Right cardiac atrium (tissue), 5 donors: ENCODE results near the gene LARP1B. TPM values are rescaled to one million over a fixed set of nuclear protein-coding genes. Genes with fewer than 3 reads are reported as not detected.
"Not testable (repeated sequence)": the region's sequence is repeated elsewhere in the genome, so short reads cannot be mapped to it uniquely, and the experiment has no call there.

ENCODE experiments used
- ATAC-seq, 2 donors: fragments of 200-7000 bp; cut with Tn5 transposase; one replicate each; pipeline versions ENCODE4 v1.8.0 to v1.9.1; 2020; ENCODE audit warnings: moderate library complexity in 2 of 2, mild to moderate bottlenecking in 1 of 2
- DNase-seq, 3 donors: peaks; one replicate each; pipeline ENCODE4 v3.0.0-alpha.2; 2020
- H3K27ac ChIP-seq: one replicate; pipeline ENCODE4 v1.5.1; 2013; ENCODE audit warnings: mild to moderate bottlenecking, low read length, control low read depth, moderate library complexity
- H3K27me3 ChIP-seq: one replicate; pipeline ENCODE4 v1.6.1; 2013; ENCODE audit not compliant: control insufficient read depth, insufficient read depth
- H3K4me1 ChIP-seq: one replicate; pipeline ENCODE4 v1.6.1; 2013; ENCODE audit warnings: low read length; ENCODE audit not compliant: control insufficient read depth, insufficient read depth
- H3K4me3 ChIP-seq: one replicate; pipeline ENCODE4 v1.5.1; 2013; ENCODE audit warnings: low read length, control low read depth
- H3K9me3 ChIP-seq: one replicate; pipeline ENCODE4 v1.6.1; 2013; ENCODE audit warnings: low read length; ENCODE audit not compliant: control insufficient read depth
- WGBS: extraction: QIAGEN DNeasy Blood & Tissue Kit; methylation state at CpG from one replicate; pipeline ENCODE4 v1.1.7; 2013; 5-methylcytosine and 5-hydroxymethylcytosine counted together
- intact Hi-C, 4 donors: fragments of 100-400 bp; cut with DNase I; formaldehyde crosslinking; loops; one replicate each; pipeline versions ENCODE4 v1.11.0 to v1.14.0; 2022 to 2023
- polyA plus RNA-seq: library from polyadenylated mRNA; stranded (reverse); fragments of 200-250 nt; gene quantifications from one replicate; pipeline ENCODE4 v1.2.3, GENCODE V29; 2013
- total RNA-seq, 4 donors: library from RNA; stranded (reverse); fragmentation: NEBNext Ultra II Directional; extraction: Animal tissue kit (Norgen Biotek cat#: 25700); gene quantifications; one replicate each; pipeline ENCODE4 v1.2.1, GENCODE V29; 2021
- donor health status: healthy with polysubstance abuse.
- donor health status: DM: no; HTN: yes; CAD: no.
- donor health status: DM: no; HTN: no; CAD: no.
- donor health status: DM: no; HTN: yes; CAD: no; lungs with severe emphysema.
- donor health status: DM: yes; HTN: yes; CAD: no.

The LARP1B gene
- total and polyA plus RNA-seq, 5 donors, result 7.4 to 15.8 (median 11.1) TPM

- ATAC-seq (no peak), DNase-seq (no peak)
- intact Hi-C loops, result no loop called here
- Histone ChIP-seq H3K27ac (no peak overlapping the region), H3K4me3 (no peak overlapping the region), H3K4me1 (no peaks in the 10 kb centered on the region), H3K9me3 (no peaks in the 10 kb centered on the region), H3K27me3 (no peaks in the 10 kb centered on the region)
Measured at GRCh38 chr4:128056396-128056795, 4.7 kb upstream of the LARP1B start.

DNA sequence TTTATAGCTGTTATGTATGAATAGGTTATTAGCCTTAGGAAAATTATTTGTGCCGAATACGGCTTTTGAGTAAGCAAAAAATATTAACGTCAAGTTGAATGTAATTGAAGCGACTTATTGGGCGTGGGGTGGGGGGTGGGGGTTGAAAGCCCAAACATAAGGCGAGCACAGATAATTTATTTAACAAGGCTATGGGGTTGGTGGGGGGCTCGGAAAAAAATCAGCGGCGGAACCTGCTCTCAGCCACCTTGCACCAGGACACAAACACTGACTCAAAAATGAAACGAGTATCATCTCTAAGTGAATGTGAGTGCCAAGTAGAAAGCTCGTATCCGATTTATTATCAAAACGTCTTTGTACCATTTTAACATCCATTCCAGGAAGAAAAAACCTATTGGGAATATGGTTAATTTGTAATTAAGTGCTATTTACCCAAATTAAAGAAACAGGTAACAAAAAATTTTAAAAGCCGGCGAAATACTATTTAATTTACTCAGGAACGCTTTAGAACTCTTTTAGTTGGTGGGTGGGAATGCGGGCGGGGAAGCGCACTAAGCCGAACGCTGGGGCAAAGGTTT is 902 bp upstream of the LARP1B start:
- Histone ChIP-seq H3K9me3 (no peaks in the 10 kb centered on the region), H3K4me3 (peak overlapping the region; percentile 86), H3K27me3 (no peaks in the 10 kb centered on the region), H3K27ac (peak overlapping the region; percentile 76), H3K4me1 (no peaks in the 10 kb centered on the region)
- no peak for DNase-seq
- intact Hi-C loops, result no loop called here
- no peak for ATAC-seq
- 27% methylated on average over 21 of the region's 21 CpGs for whole genome bisulfite sequencing

- Histone ChIP-seq H3K9me3 (no peaks in the 10 kb centered on the region), H3K27ac (peak overlapping the region; percentile 93), H3K4me3 (peak overlapping the region; percentile 86), H3K4me1 (no peaks in the 10 kb centered on the region), H3K27me3 (no peaks in the 10 kb centered on the region)
- intact Hi-C loops, result no loop called here
- DNase-seq (peak; percentile 69 to 81 (median 81)), ATAC-seq (peak; percentile 13 to 18)
- WGBS, result under 1% methylated on average over 101 of the region's 101 CpGs
Measured at GRCh38 chr4:128061566-128062536, 739 bp downstream of the LARP1B start.

GRCh38 chr4:128066453-128066820 is 5.3 kb downstream of the LARP1B start:
- ATAC-seq, DNase-seq, H3K27me3 ChIP-seq, H3K27ac ChIP-seq, intact Hi-C loops, H3K4me3 ChIP-seq, H3K4me1 ChIP-seq, H3K9me3 ChIP-seq: not testable (repeated sequence)
- 97% methylated on average over 10 of the region's 10 CpGs for WGBS

- 92% methylated on average over 3 of the region's 3 CpGs for WGBS
- intact Hi-C loops, result no loop called here
- H3K9me3 ChIP-seq, result no peaks in the 10 kb centered on the region
Measured at GRCh38 chr4:128068918-128069317, 7.8 kb downstream of the LARP1B start.

DNA sequence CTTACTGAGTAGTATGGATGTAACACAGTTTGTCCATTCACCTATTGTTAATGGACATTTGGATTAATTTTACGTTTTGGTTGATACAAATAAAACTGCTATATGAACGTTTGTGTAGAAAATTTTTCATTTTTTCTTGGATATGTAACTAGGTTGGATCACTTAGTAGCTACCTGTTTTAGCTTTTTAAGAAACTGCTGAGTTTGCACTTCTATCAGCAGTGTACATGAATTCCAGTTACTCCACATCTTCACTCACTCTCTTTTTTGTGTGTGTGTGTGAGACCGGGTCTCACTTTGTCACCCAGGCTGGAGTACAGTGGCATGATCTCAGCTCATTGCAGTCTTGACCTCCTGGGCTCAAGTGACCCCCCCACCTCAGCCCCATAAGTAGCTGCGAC is 15.4 kb downstream of the LARP1B start:
- DNase-seq, result no peak
- no peaks in the 10 kb centered on the region for H3K4me1 ChIP-seq
- WGBS, result 87% methylated on average over 4 of the region's 4 CpGs

More at GRCh38 chr4:128068918-128069317, 7.8 kb downstream of the LARP1B start:
- H3K4me1 ChIP-seq, result no peaks in the 10 kb centered on the region
- no peak overlapping the region for H3K4me3 ChIP-seq
- no peaks in the 10 kb centered on the region for H3K27me3 ChIP-seq
- DNase-seq (no peak), ATAC-seq (no peak)
- no peak overlapping the region for H3K27ac ChIP-seq

GRCh38 chr4:128095293-128095692 is 34.2 kb downstream of the LARP1B start:
- H3K27me3 ChIP-seq, H3K4me1 ChIP-seq, intact Hi-C loops, H3K27ac ChIP-seq, ATAC-seq, H3K9me3 ChIP-seq, DNase-seq, H3K4me3 ChIP-seq: not testable (repeated sequence)
- 96% methylated on average over 6 of the region's 6 CpGs for WGBS

More for the DNA sequence above, 15.4 kb downstream of the LARP1B start:
- H3K27ac ChIP-seq, result no peak overlapping the region
- intact Hi-C loops, result no loop called here
- H3K4me3 ChIP-seq, result no peak overlapping the region
- ATAC-seq, result no peak
- H3K27me3 ChIP-seq, result no peaks in the 10 kb centered on the region
- no peaks in the 10 kb centered on the region for H3K9me3 ChIP-seq

DNA sequence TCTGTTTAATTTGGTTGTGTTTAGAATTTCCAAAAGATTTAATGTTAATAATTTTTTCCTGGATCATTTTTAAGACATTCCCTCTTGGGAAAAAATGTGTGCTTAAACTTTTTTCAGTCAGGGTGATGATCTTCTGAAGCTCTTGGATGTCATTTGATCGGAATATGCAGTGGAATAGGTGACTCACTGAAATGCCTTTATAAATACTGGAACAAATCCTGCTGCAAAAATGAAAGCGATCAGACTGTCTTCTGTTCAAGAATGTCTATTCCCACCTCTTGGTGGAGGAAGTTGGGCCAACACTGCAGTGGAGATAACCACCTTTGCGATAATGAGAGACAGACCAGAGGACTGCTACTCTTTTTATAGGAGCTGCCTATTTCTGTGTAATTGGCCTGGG is 46.7 kb downstream of the LARP1B start:
- intact Hi-C loops, result no loop called here
- Histone ChIP-seq H3K27me3 (no peaks in the 10 kb centered on the region), H3K4me3 (no peak overlapping the region), H3K9me3 (no peaks in the 10 kb centered on the region), H3K4me1 (no peaks in the 10 kb centered on the region), H3K27ac (no peak overlapping the region)
- no peak for DNase-seq
- peak in 1 of 2 donors; percentile 34 for ATAC-seq
- WGBS, result 81% methylated on average over 3 of the region's 3 CpGs

DNA sequence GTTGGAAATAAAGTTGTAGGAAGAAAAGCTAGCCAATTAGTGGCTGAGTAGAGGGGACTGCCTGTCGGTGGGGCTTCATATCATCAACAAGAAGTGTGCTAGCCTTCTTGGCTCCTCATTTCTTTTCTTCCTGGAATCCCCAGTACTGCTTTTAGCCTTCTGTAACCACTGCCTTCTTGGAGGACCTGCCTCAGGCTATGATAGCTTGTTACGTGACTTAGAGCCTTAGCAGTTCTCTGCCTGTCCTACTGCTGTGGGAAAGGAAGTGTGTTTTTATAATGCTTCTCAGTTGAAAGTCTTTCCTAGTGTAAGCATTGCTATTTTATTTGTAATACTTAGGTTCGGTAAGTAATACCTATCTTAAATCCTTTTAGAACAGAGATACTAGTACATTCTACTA is 61.9 kb downstream of the LARP1B start:
- Histone ChIP-seq H3K9me3 (no peaks in the 10 kb centered on the region), H3K27me3 (no peaks in the 10 kb centered on the region), H3K27ac (no peak overlapping the region), H3K4me3 (no peak overlapping the region), H3K4me1 (no peaks in the 10 kb centered on the region)
- intact Hi-C loops, result no loop called here
- DNase-seq (no peak), ATAC-seq (no peak)
- 92% methylated on average over 3 of the region's 3 CpGs for WGBS

GRCh38 chr4:128130621-128131020 is 69.5 kb downstream of the LARP1B start:
- Histone ChIP-seq H3K27ac (no peak overlapping the region), H3K4me3 (no peak overlapping the region), H3K27me3 (no peaks in the 10 kb centered on the region), H3K4me1 (no peaks in the 10 kb centered on the region), H3K9me3 (no peaks in the 10 kb centered on the region)
- DNase-seq (no peak), ATAC-seq (no peak)
- WGBS, result 93% methylated on average over 3 of the region's 3 CpGs
- intact Hi-C loops, result no loop called here

DNA sequence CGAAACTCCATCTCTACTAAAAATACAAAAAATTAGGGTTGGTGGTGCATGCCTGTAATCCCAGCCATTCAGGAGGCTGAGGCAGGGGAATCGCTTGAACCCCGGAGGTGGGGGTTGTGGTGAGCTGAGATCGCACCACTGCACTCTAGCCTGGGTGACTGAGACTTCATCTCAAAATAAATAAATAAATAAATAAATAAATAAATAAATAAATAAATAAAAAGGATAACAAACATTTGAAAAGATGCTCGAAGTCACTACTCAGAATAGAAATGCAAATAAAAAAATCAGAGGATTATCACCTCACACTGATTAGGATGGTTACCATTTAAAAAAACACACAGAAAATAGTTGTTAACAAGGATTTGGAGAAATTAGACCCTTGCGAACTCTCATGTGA is 73.8 kb downstream of the LARP1B start:
- 99% methylated on average over 6 of the region's 6 CpGs for WGBS
- DNase-seq, result no peak
- intact Hi-C loops, result no loop called here

More for the DNA sequence above, 73.8 kb downstream of the LARP1B start:
- H3K4me1 ChIP-seq, result no peaks in the 10 kb centered on the region
- H3K27me3 ChIP-seq, result no peaks in the 10 kb centered on the region
- no peak overlapping the region for H3K27ac ChIP-seq
- H3K9me3 ChIP-seq, result no peaks in the 10 kb centered on the region
- ATAC-seq, result no peak
- H3K4me3 ChIP-seq, result no peak overlapping the region
